Activated CD4-positive, alpha-beta T cell treated with anti-CD3 and anti-CD28 coated beads, Interleukin-2, amount 10 ng/mL, durations not matched to agents 24 days and 14 days (primary cell): Measurements from ENCODE around the gene ARRDC1. TPM values are rescaled to one million over a fixed set of nuclear protein-coding genes. Genes with fewer than 3 reads are reported as not detected.
"Not testable (repeated sequence)": the region's sequence is repeated elsewhere in the genome, so short reads cannot be mapped to it uniquely, and the experiment has no call there.

ENCODE experiments used
- DNase-seq: peaks from one replicate; pipeline ENCODE4 v3.0.0; 2022
- H3K27ac Mint-ChIP-seq: one replicate; pipeline ENCODE4 v1.8.0; 2022; ENCODE audit warnings: mild to moderate bottlenecking, mixed read lengths
- H3K27me3 Mint-ChIP-seq: one replicate; pipeline ENCODE4 v1.8.0; 2022; ENCODE audit warnings: mixed read lengths
- H3K36me3 Mint-ChIP-seq: one replicate; pipeline ENCODE4 v1.8.0; 2022; ENCODE audit warnings: low read depth, mild to moderate bottlenecking, mixed read lengths
- H3K4me1 Mint-ChIP-seq: one replicate; pipeline ENCODE4 v1.8.0; 2021; ENCODE audit warnings: mixed read lengths
- H3K4me3 Mint-ChIP-seq: one replicate; pipeline ENCODE4 v1.8.0; 2022; ENCODE audit warnings: mild to moderate bottlenecking, moderate library complexity, mixed read lengths
- H3K9me3 Mint-ChIP-seq: one replicate; pipeline ENCODE4 v1.8.0; 2021; ENCODE audit warnings: mixed read lengths
- intact Hi-C: fragments of 100-400 bp; cut with micrococcal nuclease; formaldehyde crosslinking; loops from one replicate; pipeline ENCODE4 v1.15.1; 2023
- total RNA-seq: library from RNA; stranded (reverse); gene quantifications from 2 replicates; pipeline ENCODE4 v1.2.3, GENCODE V29; 2022

The ARRDC1 gene
- total RNA-seq, 1 donor from 2014 or later: 63.7 TPM

DNA sequence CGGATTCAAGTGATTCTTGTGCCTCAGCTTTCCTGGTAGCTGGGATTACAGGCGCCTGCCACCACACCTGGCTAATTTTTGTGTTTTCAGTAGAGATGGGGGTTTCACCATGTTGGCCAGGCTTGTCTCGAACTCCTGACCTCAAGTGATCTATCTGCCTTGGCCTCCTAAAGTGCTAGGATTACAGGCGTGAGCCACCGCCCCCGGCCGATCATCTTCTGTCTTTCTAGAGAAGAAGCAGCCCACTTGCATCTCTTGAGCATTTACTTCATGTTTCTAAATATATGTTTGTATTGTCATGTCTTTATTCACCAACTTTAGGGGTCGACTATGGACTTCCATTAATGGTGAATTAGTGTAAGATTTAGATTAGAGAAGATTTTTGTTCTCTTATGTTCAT, 16.7 kb downstream of the ARRDC1 start:
- Mint-ChIP-seq H3K36me3 (peaks cover 21% of the 10 kb centered on the region), H3K4me1 (peaks cover 44% of the 10 kb centered on the region)
- H3K27ac Mint-ChIP-seq, DNase-seq, H3K9me3 Mint-ChIP-seq, H3K4me3 Mint-ChIP-seq, H3K27me3 Mint-ChIP-seq, intact Hi-C loops: not testable (repeated sequence)

DNA sequence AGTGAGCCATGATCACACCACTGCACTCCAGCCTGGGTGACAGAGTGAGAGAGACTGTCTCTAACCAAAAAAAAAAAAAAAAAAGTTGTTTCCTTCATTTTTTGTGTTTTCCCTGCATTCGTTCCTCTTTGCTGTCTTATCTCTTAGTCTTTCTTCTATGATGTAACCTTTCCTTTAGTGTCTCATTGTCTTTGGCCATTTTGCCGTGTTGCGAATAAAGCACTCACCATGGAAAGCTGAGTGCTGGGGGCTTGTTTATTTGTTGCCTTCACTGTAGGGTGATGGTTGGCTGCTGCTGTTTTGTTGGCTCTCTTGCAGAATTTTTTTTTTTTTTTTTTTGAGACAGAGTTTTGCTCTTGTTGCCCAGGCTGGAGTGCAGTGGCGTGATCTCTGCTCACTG, 21.0 kb downstream of the ARRDC1 start:
- no peaks in the 10 kb centered on the region for H3K9me3 Mint-ChIP-seq
- no peak overlapping the region for H3K4me3 Mint-ChIP-seq
- no peak overlapping the region for H3K27ac Mint-ChIP-seq
- intact Hi-C loops: no loop called here
- no peaks in the 10 kb centered on the region for H3K27me3 Mint-ChIP-seq
- H3K4me1 Mint-ChIP-seq: peaks cover 38% of the 10 kb centered on the region
- no peak for DNase-seq
- peaks cover 26% of the 10 kb centered on the region for H3K36me3 Mint-ChIP-seq

DNA sequence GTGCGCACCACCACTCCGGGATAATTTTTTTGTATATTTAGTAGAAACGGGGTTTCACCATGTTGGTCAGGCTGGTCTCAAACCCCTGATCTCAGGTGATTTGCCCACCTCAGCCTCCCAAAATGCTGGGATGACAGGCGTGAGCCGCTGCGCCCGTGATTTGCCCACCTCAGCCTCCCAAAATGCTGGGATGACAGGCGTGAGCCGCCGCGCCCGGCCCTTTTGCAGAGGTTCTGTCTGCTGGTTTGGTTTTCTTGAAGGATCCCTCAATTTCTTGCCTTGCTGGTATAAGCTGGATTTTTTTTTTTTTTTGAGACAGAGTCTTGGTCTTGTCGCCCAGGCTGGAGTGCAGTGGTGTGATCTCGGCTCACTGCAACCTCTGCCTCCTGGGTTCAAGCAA, 21.9 kb downstream of the ARRDC1 start:
- H3K9me3 Mint-ChIP-seq, DNase-seq, H3K27me3 Mint-ChIP-seq, intact Hi-C loops, H3K4me3 Mint-ChIP-seq: not testable (repeated sequence)
- peaks cover 37% of the 10 kb centered on the region for H3K4me1 Mint-ChIP-seq
- peak overlapping the region; percentile 42 for H3K27ac Mint-ChIP-seq
- H3K36me3 Mint-ChIP-seq: peaks cover 24% of the 10 kb centered on the region

DNA sequence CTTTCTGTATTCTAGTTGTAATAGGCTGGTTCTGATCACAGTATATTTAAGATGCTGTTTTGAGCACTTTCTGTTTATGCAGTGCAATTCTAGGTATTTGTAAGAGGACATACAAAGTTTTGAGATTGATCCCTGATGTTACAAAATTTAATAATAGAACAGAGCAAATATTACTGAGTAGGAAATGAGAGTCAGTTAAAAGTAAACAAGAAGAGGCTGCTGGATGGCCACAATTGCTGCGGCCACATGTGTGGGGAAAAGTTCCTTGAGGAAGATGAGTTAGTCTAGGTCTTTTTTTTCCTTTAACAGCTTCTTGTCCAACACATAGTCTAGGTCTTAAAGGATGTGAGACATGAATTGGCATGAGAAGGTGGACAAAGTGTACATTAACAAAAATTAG, 24.6 kb downstream of the ARRDC1 start:
- Mint-ChIP-seq H3K9me3 (no peaks in the 10 kb centered on the region), H3K27ac (peak overlapping the region; percentile 58), H3K27me3 (no peaks in the 10 kb centered on the region), H3K4me1 (peaks cover 40% of the 10 kb centered on the region), H3K36me3 (peaks cover 19% of the 10 kb centered on the region), H3K4me3 (peak overlapping the region; percentile 11)
- no peak for DNase-seq
- intact Hi-C loops: no loop called here

DNA sequence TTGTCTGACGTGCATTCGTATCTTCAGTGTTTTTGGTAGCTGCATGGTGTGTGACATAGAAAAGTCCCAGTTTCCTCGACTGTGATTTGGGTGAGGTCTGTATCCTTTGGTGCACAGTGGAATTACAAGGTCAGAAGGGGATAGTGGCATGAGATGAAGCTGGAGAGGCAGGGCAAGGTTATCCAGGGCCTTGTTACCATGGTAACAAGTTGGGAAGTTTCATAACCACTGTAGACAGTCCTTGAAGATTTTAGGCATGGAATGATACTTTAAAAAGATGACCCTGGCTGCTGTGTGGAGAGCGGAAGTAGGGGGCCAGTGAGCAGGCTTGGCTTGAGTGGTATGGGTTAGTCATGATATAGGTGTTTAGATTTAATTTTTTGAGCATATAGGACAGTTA, 25.2 kb downstream of the ARRDC1 start:
- peak overlapping the region; percentile 7 for H3K27ac Mint-ChIP-seq
- no peaks in the 10 kb centered on the region for H3K9me3 Mint-ChIP-seq
- no peak for DNase-seq
- peaks cover 16% of the 10 kb centered on the region for H3K36me3 Mint-ChIP-seq
- peaks cover 35% of the 10 kb centered on the region for H3K4me1 Mint-ChIP-seq
- no peak overlapping the region for H3K4me3 Mint-ChIP-seq
- intact Hi-C loops: no loop called here
- no peaks in the 10 kb centered on the region for H3K27me3 Mint-ChIP-seq

DNA sequence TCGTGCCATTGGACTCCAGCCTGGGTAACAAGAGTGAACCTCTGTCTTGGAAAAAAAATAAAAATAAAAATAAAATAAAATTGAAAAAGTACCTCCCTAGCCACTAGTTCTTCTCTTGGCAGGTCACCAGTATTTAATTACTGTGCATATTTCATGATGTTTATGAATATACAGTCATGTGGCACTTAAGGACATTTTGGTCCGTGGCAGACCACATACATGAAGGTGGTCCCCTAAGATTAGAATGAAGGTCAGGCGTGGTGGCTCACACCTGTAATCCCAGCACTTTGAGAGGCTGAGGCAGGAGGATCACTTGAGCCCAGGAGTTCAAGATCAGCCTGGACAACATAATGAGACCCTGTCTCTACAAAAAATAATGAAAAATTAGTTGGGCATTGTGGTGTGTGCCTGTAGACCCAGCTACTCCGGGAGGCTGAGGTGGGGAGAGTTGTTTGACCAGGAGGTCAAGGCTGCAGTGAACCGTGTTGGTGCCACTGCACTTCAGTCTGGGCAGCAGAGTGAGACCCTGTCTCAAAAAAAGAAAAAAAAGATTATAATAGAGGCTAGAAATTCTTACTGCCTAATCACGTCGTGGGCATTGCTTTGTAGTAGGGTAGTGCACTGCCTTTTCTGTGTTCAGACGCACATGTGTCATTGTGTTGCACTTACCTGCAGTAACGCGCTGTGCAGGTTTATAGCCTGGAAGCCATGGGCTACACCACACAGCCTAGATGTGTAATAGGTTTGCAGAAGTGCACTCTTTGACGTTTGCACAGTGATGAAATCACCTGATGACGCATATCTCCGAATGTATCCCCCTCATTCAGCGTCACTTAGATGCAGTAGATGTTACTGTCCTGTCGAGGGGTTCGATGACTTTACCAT, 26.1 kb downstream of the ARRDC1 start:
- no peaks in the 10 kb centered on the region for H3K9me3 Mint-ChIP-seq
- intact Hi-C loops: no loop called here
- peaks cover 15% of the 10 kb centered on the region for H3K36me3 Mint-ChIP-seq
- peaks cover 33% of the 10 kb centered on the region for H3K4me1 Mint-ChIP-seq
- no peak overlapping the region for H3K27ac Mint-ChIP-seq
- DNase-seq: no peak
- no peak overlapping the region for H3K4me3 Mint-ChIP-seq
- H3K27me3 Mint-ChIP-seq: no peaks in the 10 kb centered on the region

DNA sequence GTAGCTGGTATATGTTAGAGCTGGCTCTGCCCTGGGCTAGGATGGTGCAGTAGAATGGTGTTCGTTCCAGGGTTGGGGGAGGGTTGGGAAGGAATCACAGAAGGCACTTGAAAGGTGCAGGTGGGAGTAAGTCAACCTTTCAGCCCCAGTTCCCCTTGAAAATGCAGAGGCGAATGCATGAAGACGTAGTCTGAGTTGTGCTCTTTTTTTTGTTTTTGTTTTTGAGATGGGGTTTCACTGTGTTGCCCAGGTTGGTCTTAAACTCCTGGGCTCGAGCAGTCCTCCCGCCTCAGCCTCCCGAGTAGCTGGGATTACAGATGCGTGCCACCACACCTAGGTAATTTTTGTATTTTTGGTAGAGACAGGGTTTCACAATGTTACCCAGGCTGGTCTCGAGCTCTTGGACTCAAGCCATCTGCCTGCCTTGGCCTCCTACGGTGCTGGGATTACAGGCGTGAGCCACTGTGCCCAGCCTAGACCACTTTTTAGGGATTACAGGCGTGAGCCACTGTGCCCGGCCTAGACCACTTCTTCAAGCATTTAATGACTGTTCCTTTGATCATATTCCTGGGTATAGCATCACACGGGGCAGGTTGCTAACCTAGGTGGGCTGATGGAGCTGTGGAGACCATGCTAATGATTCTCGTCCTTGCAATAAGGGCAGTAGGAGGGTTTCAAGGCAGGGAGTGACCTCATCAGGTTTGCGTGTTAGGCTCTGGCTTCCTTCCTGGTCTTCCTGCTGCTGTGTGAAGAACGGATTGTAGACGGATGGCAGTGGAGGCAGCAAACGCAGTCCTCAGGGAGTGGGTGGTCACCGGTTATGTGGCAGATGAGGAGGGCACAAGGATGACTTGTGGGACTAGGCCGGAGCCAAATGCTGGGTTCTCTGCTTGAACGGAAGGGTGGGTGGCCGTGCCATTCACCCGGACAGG, 27.0 kb downstream of the ARRDC1 start:
- no peaks in the 10 kb centered on the region for H3K27me3 Mint-ChIP-seq
- no peak for DNase-seq
- peaks cover 15% of the 10 kb centered on the region for H3K36me3 Mint-ChIP-seq
- H3K9me3 Mint-ChIP-seq: no peaks in the 10 kb centered on the region
- H3K4me3 Mint-ChIP-seq: no peak overlapping the region
- intact Hi-C loops: no loop called here
- H3K27ac Mint-ChIP-seq: no peak overlapping the region
- H3K4me1 Mint-ChIP-seq: peaks cover 32% of the 10 kb centered on the region

DNA sequence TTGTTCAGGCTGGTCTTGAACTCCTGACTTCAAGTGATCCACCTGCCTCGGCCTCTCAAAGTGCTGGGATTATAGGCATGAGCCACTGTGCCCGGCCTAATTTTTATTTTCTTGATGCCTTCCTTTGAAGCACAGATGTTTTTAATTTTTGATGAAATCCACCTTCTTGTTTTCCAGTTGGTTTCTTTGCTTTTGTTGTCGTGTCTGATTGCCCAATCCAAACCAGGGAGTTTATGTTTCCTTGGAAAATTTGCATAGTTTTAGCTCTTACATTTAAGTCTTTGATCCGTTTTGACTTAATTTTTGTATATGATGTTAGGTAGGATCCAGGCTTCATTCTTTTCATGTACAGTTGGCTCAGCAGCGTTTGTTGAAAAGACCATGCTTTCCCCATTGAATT, 28.5 kb downstream of the ARRDC1 start:
- H3K4me1 Mint-ChIP-seq: peaks cover 26% of the 10 kb centered on the region

DNA sequence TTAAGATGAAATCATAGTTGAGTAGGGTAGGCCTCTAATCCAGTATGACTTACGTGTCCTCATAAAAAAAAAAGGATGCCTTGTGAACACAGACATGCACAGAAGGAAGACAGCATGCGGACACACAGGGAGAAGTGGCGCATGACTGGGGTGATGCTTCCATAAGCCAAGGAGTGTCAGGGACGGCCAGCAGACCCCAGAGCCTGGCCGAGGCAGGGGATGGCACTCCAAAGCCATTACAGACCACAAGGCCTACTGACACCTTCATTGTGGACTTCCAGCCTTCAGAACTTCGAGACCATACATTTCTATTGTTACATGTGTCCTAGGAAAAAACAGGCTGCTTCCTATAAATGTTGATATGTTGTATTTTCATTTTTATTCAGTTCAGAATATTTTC, 33.2 kb downstream of the ARRDC1 start:
- Mint-ChIP-seq H3K4me3 (peak overlapping the region; percentile 82), H3K27ac (peak overlapping the region; percentile 70), H3K4me1 (peaks cover 24% of the 10 kb centered on the region), H3K27me3 (no peaks in the 10 kb centered on the region), H3K9me3 (no peaks in the 10 kb centered on the region), H3K36me3 (peaks cover 20% of the 10 kb centered on the region)
- intact Hi-C loops: no loop called here
- no peak for DNase-seq

More for the DNA sequence above, 28.5 kb downstream of the ARRDC1 start:
- H3K4me3 Mint-ChIP-seq: no peak overlapping the region
- intact Hi-C loops: no loop called here
- no peaks in the 10 kb centered on the region for H3K9me3 Mint-ChIP-seq
- no peak overlapping the region for H3K27ac Mint-ChIP-seq
- peaks cover 11% of the 10 kb centered on the region for H3K36me3 Mint-ChIP-seq
- no peaks in the 10 kb centered on the region for H3K27me3 Mint-ChIP-seq
- DNase-seq: no peak

DNA sequence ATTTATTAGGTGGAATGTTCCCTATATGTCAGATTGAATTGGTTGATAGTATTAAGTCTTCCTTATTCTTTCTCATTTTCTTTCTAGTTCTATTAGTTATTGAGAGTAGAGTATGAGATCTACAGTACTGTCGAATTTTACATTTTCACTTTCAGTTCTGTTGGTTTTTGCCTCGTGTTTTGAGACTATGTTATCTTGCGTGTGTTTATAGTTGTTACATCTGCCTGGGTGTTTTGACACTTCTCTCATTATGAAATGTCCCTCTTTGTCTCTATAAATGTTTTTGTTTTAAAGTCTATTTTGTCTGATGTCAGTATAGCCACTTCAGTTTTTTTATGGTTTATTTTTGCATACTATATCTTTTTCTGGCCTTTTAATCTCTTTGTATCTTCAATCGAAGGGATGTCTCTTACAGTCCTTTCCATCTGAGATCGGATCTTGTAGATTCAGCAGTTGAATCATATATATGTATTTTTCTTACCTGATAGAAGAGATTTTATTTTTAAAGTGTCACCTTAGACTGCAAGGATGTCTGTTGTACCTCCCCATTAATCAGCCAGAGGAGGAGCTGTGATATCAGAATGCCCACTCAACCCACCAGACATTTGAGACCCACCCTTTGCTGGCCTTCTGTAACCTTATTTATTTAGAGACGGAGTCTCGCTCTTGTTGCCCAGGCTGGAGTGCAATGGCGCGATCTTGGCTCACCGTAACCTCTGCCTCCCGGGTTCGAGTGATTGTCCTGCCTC, 34.0 kb downstream of the ARRDC1 start:
- DNase-seq: peak; percentile 65
- Mint-ChIP-seq H3K36me3 (peaks cover 20% of the 10 kb centered on the region), H3K27ac (peak overlapping the region; percentile 91), H3K4me1 (peaks cover 25% of the 10 kb centered on the region), H3K9me3 (no peaks in the 10 kb centered on the region), H3K4me3 (peak overlapping the region; percentile 82), H3K27me3 (no peaks in the 10 kb centered on the region)
- intact Hi-C loops: no loop called here

DNA sequence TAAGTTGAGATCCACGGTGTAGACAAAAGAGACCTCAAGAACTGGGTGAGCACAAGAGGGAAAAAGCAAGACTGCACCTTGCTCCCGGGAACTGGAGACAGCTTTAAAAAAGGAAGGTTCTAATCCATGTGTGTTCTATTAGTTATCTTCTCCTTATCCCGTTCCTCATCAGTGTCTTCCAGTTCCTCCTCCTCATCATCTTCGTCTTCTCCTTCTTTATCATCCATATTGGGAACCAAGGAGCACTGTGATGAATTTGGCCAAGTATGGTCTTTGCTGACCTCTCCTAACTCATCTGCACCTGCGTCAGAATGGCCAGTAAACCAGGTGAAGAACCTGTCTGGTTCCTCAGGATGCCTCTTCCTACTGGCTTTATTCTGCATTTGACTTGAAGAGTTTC, 35.4 kb downstream of the ARRDC1 start:
- peaks cover 25% of the 10 kb centered on the region for H3K4me1 Mint-ChIP-seq
- H3K9me3 Mint-ChIP-seq: no peaks in the 10 kb centered on the region
- no peak for DNase-seq
- no peaks in the 10 kb centered on the region for H3K27me3 Mint-ChIP-seq
- intact Hi-C loops: no loop called here
- no peak overlapping the region for H3K4me3 Mint-ChIP-seq
- H3K27ac Mint-ChIP-seq: no peak overlapping the region
- peaks cover 19% of the 10 kb centered on the region for H3K36me3 Mint-ChIP-seq

DNA sequence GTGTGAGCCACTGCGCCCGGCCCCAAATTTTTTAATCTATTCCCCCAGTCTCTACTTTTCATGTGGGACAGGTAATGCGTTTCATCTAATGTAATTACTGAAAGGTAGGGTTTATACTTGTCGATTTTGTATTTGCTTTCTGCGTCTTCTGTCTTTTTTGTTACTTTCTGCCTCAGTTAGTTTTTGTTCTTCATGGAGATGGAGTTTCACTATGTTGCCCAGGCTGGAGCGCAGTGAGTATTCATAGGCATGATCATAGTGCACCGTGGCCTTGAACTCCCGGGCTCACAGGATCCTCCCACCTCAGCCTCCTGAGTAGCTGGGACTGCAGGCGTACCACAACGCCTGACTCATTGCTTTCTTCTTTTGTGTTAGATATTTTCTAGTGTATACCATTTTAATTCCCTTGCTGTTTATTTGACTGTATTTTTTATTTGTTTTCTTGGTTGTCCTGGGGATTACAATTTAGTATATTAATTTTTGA, 36.7 kb downstream of the ARRDC1 start:
- Mint-ChIP-seq H3K4me1 (peaks cover 34% of the 10 kb centered on the region), H3K27me3 (no peaks in the 10 kb centered on the region), H3K9me3 (no peaks in the 10 kb centered on the region), H3K4me3 (no peak overlapping the region), H3K36me3 (peaks cover 28% of the 10 kb centered on the region), H3K27ac (no peak overlapping the region)
- DNase-seq: no peak
- intact Hi-C loops: no loop called here

DNA sequence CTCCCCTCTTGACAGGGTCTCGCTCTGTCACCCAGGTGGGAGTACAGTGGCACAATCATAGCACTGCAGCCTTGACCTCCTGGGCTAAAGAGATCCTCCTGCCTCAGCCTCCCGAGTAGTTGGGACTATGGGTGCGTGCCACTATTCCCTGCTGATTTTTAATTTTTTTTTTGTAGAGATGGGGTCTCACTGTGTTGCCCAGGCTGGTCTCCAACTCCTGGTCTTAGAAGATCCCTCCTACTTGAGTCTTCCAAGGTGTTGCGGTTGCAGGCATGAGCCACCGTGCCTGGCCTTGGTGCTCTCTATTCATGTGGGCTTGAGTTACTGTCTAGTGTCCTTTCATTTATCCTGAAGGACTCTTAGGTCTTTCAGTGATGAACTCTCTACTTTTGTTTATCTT, 37.4 kb downstream of the ARRDC1 start:
- Mint-ChIP-seq H3K9me3 (no peaks in the 10 kb centered on the region), H3K4me1 (peaks cover 37% of the 10 kb centered on the region), H3K36me3 (peaks cover 32% of the 10 kb centered on the region), H3K4me3 (no peak overlapping the region), H3K27ac (no peak overlapping the region), H3K27me3 (no peaks in the 10 kb centered on the region)
- intact Hi-C loops: no loop called here
- no peak for DNase-seq
